ENCODE data around the gene TMCC3. TPM values are rescaled to one million over a fixed set of nuclear protein-coding genes. Genes with fewer than 3 reads are reported as not detected.

TMCC3 gene
- total RNA-seq, 1 donor from 2014 or later, result 5.7 TPM

DNA sequence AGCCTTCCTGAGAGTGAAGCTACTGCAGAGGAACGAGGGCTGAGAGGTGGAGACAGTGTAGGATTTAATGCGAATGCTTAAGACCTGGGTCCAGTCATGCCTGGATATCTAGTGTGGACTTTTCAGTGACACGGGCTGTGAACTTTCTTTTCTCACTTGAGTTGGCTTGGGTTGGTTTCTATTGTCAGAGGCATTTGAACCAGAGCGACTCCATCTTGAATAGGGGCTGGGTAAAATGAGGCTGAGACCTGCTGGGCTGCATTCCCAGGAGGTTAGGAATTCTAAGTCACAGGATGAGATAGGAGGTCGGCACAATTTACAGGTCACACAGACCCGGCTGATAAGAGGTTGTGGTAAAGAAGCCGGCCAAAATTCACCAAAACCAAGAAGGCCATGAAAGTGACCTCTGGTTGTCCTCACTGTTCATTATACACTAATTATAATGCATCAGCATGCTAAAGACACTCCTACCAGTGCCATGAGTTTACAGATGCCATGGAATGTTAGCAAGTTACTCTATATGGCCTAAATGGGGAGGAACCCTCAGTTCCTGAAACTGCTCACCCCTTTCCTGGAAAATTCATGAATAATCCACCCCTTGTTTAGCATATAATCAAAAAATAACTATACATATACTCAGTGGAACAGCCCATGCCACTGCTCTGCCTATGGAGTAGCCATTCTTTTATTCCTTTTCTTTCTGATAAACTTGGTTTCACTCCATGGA is 34.2 kb upstream of the TMCC3 start:
- Mint-ChIP-seq H3K36me3 (ENCODE audit: unreplicated experiment) (no peaks in the 10 kb centered on the region), H3K27ac (ENCODE audit: unreplicated experiment) (no peak overlapping the region), H3K4me1 (ENCODE audit: low read depth, unreplicated experiment) (no peaks in the 10 kb centered on the region), H3K27me3 (ENCODE audit: unreplicated experiment) (no peaks in the 10 kb centered on the region), H3K9me3 (ENCODE audit: unreplicated experiment) (peaks cover 1% of the 10 kb centered on the region), H3K4me3 (ENCODE audit: unreplicated experiment) (no peak overlapping the region)
- TF ChIP-seq, protein P1, sequence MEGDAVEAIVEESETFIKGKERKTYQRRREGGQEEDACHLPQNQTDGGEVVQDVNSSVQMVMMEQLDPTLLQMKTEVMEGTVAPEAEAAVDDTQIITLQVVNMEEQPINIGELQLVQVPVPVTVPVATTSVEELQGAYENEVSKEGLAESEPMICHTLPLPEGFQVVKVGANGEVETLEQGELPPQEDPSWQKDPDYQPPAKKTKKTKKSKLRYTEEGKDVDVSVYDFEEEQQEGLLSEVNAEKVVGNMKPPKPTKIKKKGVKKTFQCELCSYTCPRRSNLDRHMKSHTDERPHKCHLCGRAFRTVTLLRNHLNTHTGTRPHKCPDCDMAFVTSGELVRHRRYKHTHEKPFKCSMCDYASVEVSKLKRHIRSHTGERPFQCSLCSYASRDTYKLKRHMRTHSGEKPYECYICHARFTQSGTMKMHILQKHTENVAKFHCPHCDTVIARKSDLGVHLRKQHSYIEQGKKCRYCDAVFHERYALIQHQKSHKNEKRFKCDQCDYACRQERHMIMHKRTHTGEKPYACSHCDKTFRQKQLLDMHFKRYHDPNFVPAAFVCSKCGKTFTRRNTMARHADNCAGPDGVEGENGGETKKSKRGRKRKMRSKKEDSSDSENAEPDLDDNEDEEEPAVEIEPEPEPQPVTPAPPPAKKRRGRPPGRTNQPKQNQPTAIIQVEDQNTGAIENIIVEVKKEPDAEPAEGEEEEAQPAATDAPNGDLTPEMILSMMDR (IDR thresholded peaks at IDR 0.05; ENCODE audit: partially characterized antibody, unreplicated experiment), result no peak
- no peak for DNase-seq

DNA sequence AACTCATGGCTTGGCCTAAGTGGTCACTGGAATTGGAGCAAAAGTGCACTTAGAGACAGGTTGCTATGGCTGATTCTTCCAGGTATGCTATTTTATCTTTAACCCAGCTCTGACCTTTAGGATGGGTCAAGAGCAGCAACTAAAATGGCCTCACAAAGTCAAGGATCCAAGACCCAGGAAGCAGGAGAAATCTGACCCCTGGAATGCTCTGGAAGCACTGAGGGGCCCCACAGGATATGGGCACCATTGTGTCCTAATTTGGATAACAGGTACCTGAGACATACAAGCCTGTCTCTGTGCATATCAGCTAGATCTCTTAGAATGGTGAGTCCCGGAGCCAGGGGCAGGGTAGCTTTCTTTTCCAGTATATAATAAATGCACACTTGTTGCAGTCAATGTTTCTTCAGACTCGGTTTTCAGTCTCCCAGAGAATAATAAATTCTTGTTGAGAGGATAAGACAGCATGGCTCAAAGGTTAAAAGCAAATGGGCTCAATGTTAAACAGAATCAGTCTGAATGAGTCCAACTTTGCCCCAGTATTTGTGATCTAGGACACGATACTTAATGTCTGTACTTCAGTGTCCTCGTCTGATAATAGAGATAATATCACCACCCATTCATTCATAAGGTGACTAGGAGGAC is 29.3 kb upstream of the TMCC3 start:
- TF ChIP-seq, protein P1 (IDR thresholded peaks at IDR 0.05; ENCODE audit: partially characterized antibody, unreplicated experiment), result no peak
- Mint-ChIP-seq H3K9me3 (ENCODE audit: unreplicated experiment) (peaks cover 1% of the 10 kb centered on the region), H3K27me3 (ENCODE audit: unreplicated experiment) (peaks cover 2% of the 10 kb centered on the region), H3K36me3 (ENCODE audit: unreplicated experiment) (peaks cover 2% of the 10 kb centered on the region), H3K4me3 (ENCODE audit: unreplicated experiment) (no peak overlapping the region), H3K27ac (ENCODE audit: unreplicated experiment) (no peak overlapping the region), H3K4me1 (ENCODE audit: low read depth, unreplicated experiment) (no peaks in the 10 kb centered on the region)
- no peak for DNase-seq

DNA sequence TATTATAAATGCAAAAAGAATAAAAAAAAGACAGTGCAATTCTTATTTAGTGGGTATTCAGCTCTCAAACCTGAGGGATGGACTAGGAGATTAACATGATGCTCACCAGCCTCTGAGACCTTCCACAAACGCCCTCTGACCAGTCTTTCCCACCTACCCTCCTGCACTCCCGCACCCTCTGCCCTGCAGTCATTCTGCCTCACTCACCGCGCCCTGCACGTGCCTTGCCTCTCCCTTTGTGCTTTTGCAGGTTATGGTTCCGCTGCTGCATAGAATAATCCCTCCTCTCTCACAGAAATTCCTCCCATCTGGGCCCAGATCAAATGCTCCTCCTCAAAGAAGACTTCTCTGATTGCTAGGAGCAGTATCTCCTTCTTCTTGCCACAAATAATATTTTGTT is 28.5 kb upstream of the TMCC3 start:
- DNase-seq, result no peak
- Mint-ChIP-seq H3K4me1 (ENCODE audit: low read depth, unreplicated experiment) (no peaks in the 10 kb centered on the region), H3K27me3 (ENCODE audit: unreplicated experiment) (peaks cover 2% of the 10 kb centered on the region), H3K4me3 (ENCODE audit: unreplicated experiment) (no peak overlapping the region), H3K27ac (ENCODE audit: unreplicated experiment) (no peak overlapping the region), H3K36me3 (ENCODE audit: unreplicated experiment) (peaks cover 3% of the 10 kb centered on the region), H3K9me3 (ENCODE audit: unreplicated experiment) (peaks cover 1% of the 10 kb centered on the region)
- TF ChIP-seq, protein P1 (IDR thresholded peaks at IDR 0.05; ENCODE audit: partially characterized antibody, unreplicated experiment), result no peak

DNA sequence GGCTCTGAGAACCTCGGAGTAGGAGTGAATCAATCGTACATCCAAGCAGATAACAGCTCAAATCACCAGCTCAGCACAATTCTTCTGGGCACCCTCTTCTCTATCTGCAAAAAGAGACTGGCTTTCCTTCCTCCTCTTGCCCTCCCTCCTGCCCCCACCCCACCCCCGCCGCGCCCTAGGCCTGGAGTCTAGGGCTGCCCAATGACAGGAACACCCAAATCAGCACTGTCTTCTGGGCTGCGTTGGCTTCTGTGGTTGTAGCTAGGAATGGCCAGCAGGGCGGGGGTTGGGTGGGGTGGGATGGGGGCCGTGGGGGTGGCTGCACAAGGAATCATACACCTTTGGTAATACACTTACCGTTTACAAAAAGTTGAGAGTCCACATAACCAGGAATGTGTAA is 28.0 kb upstream of the TMCC3 start:
- Mint-ChIP-seq H3K4me3 (ENCODE audit: unreplicated experiment) (no peak overlapping the region), H3K27me3 (ENCODE audit: unreplicated experiment) (peaks cover 2% of the 10 kb centered on the region), H3K9me3 (ENCODE audit: unreplicated experiment) (peaks cover 1% of the 10 kb centered on the region), H3K4me1 (ENCODE audit: low read depth, unreplicated experiment) (no peaks in the 10 kb centered on the region), H3K27ac (ENCODE audit: unreplicated experiment) (no peak overlapping the region), H3K36me3 (ENCODE audit: unreplicated experiment) (peaks cover 3% of the 10 kb centered on the region)
- no peak for DNase-seq
- TF ChIP-seq, protein P1 (IDR thresholded peaks at IDR 0.05; ENCODE audit: partially characterized antibody, unreplicated experiment), result no peak

DNA sequence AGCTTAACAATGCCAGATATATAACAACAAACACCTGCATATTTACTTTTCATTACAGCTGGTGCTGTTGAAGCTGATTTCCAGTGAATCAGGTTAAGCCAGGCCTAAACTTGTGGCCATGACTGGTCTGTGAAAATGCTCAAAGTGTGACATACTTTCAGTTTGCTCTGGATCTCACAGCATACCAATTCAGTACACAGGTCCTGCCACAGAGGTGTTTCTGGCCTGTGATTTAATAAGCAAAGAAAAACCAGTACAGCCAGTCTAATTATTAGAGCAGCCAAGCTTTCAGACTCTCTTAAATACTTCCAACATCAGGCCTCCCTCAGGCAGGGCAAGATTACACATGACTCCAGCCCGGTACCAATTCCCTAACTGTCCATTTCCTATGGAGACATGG is 27.4 kb upstream of the TMCC3 start:
- Mint-ChIP-seq H3K4me1 (ENCODE audit: low read depth, unreplicated experiment) (no peaks in the 10 kb centered on the region), H3K36me3 (ENCODE audit: unreplicated experiment) (peaks cover 3% of the 10 kb centered on the region), H3K27ac (ENCODE audit: unreplicated experiment) (no peak overlapping the region), H3K27me3 (ENCODE audit: unreplicated experiment) (peaks cover 2% of the 10 kb centered on the region), H3K4me3 (ENCODE audit: unreplicated experiment) (no peak overlapping the region), H3K9me3 (ENCODE audit: unreplicated experiment) (peaks cover 1% of the 10 kb centered on the region)
- no peak for DNase-seq
- TF ChIP-seq, protein P1 (IDR thresholded peaks at IDR 0.05; ENCODE audit: partially characterized antibody, unreplicated experiment), result no peak

Data from glutamatergic neuron (in vitro differentiated cells).